ENCODE data around the gene KRT86. TPM values are rescaled to one million over a fixed set of nuclear protein-coding genes. Genes with fewer than 3 reads are reported as not detected.
"Not testable (repeated sequence)": the region's sequence is repeated elsewhere in the genome, so short reads cannot be mapped to it uniquely, and the experiment has no call there.

KRT86 gene
- total RNA-seq, 1 donor from 2014 or later = not detected

DNA sequence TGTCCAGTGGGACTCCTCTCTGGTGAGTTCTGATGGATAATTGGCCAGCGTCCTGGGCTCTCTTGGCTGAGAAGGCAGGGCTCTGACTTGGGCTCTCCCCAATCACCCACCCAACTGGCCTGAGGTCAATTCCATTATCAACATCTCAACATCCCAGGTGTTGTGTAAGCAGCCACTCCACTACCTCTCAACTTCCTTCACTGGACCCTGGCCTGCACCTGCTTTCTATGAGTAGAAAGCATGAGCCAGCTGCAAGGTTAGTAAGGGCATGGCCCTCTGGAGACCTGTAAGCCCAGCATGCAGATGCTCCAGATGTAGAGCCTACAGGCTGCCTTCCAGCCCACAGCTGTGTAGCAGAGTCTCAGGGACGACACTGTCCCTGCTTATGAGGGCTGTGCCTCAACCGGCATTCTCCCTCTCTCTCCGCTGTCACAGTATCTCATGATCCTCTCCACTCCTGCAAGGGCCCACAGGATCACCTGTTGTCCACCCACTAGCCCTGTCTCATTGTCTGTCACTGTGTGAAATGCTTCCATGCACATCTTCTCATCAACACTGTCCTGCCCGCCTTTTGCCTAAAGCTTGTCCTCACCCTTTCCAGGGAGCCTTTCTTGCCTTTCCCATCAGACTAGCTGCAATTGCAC, 22.2 kb downstream of the KRT86 start:
- no peak for DNase-seq (ENCODE audit: low spot score)
- no peak overlapping the region for H3K27ac Mint-ChIP-seq
- H3K9me3 ChIP-seq (ENCODE audit: low read depth) = no peaks in the 10 kb centered on the region
- H3K36me3 Mint-ChIP-seq = no peaks in the 10 kb centered on the region
- peaks cover 15% of the 10 kb centered on the region for H3K27me3 Mint-ChIP-seq (ENCODE audit: insufficient read depth, low read depth)
- no peak overlapping the region for H2AFZ ChIP-seq (replicated peaks)
- H3K27ac ChIP-seq = no peak overlapping the region
- TF ChIP-seq EZH2 (IDR thresholded peaks at IDR 0.05) (no peak), EZH2phosphoT487 (IDR thresholded peaks at IDR 0.05) (no peak)
- TF ChIP-seq, protein P1, sequence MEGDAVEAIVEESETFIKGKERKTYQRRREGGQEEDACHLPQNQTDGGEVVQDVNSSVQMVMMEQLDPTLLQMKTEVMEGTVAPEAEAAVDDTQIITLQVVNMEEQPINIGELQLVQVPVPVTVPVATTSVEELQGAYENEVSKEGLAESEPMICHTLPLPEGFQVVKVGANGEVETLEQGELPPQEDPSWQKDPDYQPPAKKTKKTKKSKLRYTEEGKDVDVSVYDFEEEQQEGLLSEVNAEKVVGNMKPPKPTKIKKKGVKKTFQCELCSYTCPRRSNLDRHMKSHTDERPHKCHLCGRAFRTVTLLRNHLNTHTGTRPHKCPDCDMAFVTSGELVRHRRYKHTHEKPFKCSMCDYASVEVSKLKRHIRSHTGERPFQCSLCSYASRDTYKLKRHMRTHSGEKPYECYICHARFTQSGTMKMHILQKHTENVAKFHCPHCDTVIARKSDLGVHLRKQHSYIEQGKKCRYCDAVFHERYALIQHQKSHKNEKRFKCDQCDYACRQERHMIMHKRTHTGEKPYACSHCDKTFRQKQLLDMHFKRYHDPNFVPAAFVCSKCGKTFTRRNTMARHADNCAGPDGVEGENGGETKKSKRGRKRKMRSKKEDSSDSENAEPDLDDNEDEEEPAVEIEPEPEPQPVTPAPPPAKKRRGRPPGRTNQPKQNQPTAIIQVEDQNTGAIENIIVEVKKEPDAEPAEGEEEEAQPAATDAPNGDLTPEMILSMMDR (IDR thresholded peaks at IDR 0.05) = no peak
- no peak overlapping the region for H3K4me3 ChIP-seq
- no peaks in the 10 kb centered on the region for H3K4me1 Mint-ChIP-seq
- no peaks in the 10 kb centered on the region for H4K20me1 ChIP-seq (ENCODE audit: low read depth)
- H3K79me2 ChIP-seq (ENCODE audit: low read depth) = no peaks in the 10 kb centered on the region
- no peaks in the 10 kb centered on the region for H3K4me1 ChIP-seq
- peaks cover 58% of the 10 kb centered on the region for H3K27me3 ChIP-seq
- no peak overlapping the region for H3K4me3 Mint-ChIP-seq
- no peaks in the 10 kb centered on the region for H3F3A ChIP-seq (ENCODE audit: low read depth)
- no peaks in the 10 kb centered on the region for H3K9me3 Mint-ChIP-seq
- H3K36me3 ChIP-seq = no peaks in the 10 kb centered on the region
- no peak overlapping the region for H3K4me2 ChIP-seq
- no peak overlapping the region for H3K9ac ChIP-seq

DNA sequence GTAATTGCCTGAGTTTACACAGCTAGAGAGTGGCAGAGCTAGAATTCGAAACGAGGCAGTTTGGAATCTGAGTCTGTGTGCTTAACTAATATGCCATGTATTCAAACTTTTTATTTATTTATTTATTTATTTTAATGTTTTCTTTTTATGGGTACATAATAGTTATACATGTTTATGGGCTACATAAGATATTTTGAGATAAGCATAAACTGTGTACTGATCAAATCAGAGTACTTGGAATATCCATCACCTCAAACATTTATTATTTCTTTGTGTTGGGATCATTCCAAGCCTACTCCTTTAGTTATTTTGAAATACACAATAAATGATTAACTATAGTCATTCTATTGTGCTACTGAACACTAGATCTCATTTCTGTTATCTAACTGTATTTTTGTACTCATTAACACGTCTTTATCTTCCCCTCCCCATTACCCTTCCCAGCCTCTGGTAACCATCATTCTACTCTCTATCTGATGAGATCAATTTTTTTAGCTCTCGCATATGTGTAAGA, 24.3 kb downstream of the KRT86 start:
- Mint-ChIP-seq H3K36me3 (no peaks in the 10 kb centered on the region), H3K9me3 (no peaks in the 10 kb centered on the region), H3K4me3 (no peak overlapping the region), H3K27me3 (ENCODE audit: insufficient read depth, low read depth) (peaks cover 13% of the 10 kb centered on the region), H3K4me1 (no peaks in the 10 kb centered on the region), H3K27ac (no peak overlapping the region)
- no peak overlapping the region for H3K4me2 ChIP-seq
- no peak overlapping the region for H3K9ac ChIP-seq
- no peaks in the 10 kb centered on the region for H3F3A ChIP-seq (ENCODE audit: low read depth)
- no peaks in the 10 kb centered on the region for H3K79me2 ChIP-seq (ENCODE audit: low read depth)
- TF ChIP-seq, protein P1 (IDR thresholded peaks at IDR 0.05) = no peak
- no peak for TF ChIP-seq EZH2 (IDR thresholded peaks at IDR 0.05)
- no peak for TF ChIP-seq EZH2phosphoT487 (IDR thresholded peaks at IDR 0.05)
- H3K36me3 ChIP-seq = no peaks in the 10 kb centered on the region
- H3K4me3 ChIP-seq = no peak overlapping the region
- no peak for DNase-seq (ENCODE audit: low spot score)
- H3K4me1 ChIP-seq = no peaks in the 10 kb centered on the region
- no peaks in the 10 kb centered on the region for H4K20me1 ChIP-seq (ENCODE audit: low read depth)
- H2AFZ ChIP-seq (replicated peaks) = no peak overlapping the region
- H3K27ac ChIP-seq = no peak overlapping the region
- H3K27me3 ChIP-seq = peaks cover 50% of the 10 kb centered on the region
- no peaks in the 10 kb centered on the region for H3K9me3 ChIP-seq (ENCODE audit: low read depth)

DNA sequence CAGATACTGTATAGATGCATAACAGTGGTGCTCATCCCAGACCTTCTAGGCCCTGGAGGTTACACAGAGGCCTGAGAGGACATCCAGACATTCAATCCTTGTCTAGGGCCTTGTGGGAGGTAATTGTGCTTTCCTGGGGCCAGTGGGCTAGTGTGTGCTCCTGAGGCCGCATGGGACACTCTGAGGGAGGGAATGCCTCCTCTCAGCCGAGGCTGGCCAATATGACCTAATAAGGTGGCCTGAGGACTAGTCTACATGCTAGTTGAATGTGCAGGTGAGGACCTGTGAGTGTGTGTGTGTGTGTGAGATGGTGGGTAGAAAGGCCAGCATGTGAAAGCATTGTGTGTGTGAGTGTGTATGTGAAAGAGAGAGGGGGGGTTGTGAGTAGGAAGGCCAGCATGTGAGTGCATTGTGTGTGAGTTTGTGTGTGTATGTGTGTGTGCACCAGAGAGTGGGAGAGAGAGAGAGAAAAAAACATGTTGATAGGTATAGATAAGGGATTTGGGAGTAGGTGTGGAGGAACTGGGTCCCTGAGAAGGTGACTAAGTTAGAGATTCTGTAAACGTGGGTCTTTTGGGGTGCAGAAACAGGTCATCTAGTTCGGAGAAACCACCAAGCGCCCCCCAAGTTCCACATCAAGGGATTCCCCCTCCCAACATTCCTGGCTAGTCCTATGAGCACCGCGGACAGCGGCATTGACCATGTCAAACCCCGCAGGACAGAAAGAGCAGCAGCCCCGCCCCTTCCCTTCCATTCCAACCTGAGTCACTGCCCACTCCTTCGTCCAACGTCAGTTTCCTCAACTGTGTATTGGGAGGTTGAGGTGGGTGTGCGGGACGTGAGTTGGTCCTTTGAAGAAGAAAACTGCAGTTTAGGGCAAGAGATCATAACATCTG, 26.6 kb downstream of the KRT86 start:
- no peak for TF ChIP-seq EZH2 (IDR thresholded peaks at IDR 0.05)
- TF ChIP-seq, protein P1 (IDR thresholded peaks at IDR 0.05) = no peak
- TF ChIP-seq EZH2phosphoT487 (IDR thresholded peaks at IDR 0.05) = no peak
- H3K36me3 Mint-ChIP-seq = no peaks in the 10 kb centered on the region
- H3K9me3 ChIP-seq (ENCODE audit: low read depth) = no peaks in the 10 kb centered on the region
- no peak for DNase-seq (ENCODE audit: low spot score)
- no peak overlapping the region for H3K27ac Mint-ChIP-seq
- H3K4me3 ChIP-seq = no peak overlapping the region
- H3K4me1 ChIP-seq = no peaks in the 10 kb centered on the region
- no peaks in the 10 kb centered on the region for H3K4me1 Mint-ChIP-seq
- H3K4me2 ChIP-seq = no peak overlapping the region
- H3K27me3 Mint-ChIP-seq (ENCODE audit: insufficient read depth, low read depth) = peaks cover 11% of the 10 kb centered on the region
- H3K79me2 ChIP-seq (ENCODE audit: low read depth) = no peaks in the 10 kb centered on the region
- no peaks in the 10 kb centered on the region for H3K9me3 Mint-ChIP-seq
- H3K4me3 Mint-ChIP-seq = no peak overlapping the region
- H3K9ac ChIP-seq = no peak overlapping the region
- H2AFZ ChIP-seq (replicated peaks) = no peak overlapping the region
- no peaks in the 10 kb centered on the region for H3K36me3 ChIP-seq
- no peaks in the 10 kb centered on the region for H3F3A ChIP-seq (ENCODE audit: low read depth)
- peaks cover 37% of the 10 kb centered on the region for H3K27me3 ChIP-seq
- no peak overlapping the region for H3K27ac ChIP-seq
- H4K20me1 ChIP-seq (ENCODE audit: low read depth) = no peaks in the 10 kb centered on the region

DNA sequence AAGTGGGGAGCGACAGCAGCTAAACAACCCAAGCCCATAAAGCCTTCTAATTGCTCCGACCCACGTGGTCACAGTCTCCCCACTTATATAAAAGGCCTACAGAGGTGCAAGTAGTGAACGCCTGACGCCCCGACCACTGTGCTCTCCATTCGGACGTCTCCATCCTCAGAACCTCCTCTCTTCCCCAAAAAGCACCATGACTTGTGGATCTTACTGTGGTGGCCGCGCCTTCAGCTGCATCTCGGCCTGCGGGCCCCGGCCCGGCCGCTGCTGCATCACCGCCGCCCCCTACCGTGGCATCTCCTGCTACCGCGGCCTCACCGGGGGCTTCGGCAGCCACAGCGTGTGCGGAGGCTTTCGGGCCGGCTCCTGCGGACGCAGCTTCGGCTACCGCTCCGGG, 27.3 kb downstream of the KRT86 start:
- not testable (repeated sequence) for H4K20me1 ChIP-seq (ENCODE audit: low read depth); H3K9me3 ChIP-seq (ENCODE audit: low read depth); H3K27ac ChIP-seq; H3K9me3 Mint-ChIP-seq; H3K27ac Mint-ChIP-seq; H3K4me3 Mint-ChIP-seq; H3K4me2 ChIP-seq; DNase-seq (ENCODE audit: low spot score); H3K36me3 Mint-ChIP-seq; H3K36me3 ChIP-seq; H3F3A ChIP-seq (ENCODE audit: low read depth); H3K4me3 ChIP-seq; H3K4me1 Mint-ChIP-seq; H3K4me1 ChIP-seq; H2AFZ ChIP-seq (replicated peaks); H3K79me2 ChIP-seq (ENCODE audit: low read depth); H3K9ac ChIP-seq
- peaks cover 15% of the 10 kb centered on the region for H3K27me3 Mint-ChIP-seq (ENCODE audit: insufficient read depth, low read depth)
- peaks cover 43% of the 10 kb centered on the region for H3K27me3 ChIP-seq

DNA sequence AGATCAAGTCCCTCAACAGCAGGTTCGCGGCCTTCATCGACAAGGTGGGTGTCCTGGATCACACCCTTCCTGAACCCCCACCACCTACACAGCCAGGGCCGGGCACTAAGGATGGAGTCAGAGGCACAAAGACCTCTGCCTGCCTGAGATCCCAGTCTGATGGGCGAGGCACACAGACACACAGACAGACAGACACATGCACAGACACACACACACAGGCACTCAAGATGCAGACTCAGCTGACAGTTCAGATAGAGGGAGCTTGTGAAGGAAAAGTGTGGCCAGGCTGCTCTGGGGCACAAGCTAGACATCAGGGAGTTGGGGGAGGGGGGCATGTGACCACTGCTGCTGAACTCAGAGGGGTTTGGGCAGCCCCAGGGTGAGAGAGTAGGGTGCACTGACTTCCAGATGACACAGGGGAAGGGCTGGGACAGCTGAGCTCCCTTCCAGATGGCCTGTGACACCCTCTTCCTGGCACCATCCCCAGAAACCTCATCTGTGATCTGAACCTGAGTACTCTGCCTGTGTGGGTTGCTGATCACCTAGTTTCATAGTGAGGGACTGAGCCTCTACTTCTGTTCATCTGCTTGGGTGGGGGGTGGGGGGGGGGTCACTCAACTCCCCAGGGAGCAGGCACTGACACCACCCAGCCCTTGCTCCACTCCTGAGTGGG, 27.9 kb downstream of the KRT86 start:
- H3K4me3 ChIP-seq; DNase-seq (ENCODE audit: low spot score); H3K27ac ChIP-seq; H3K4me3 Mint-ChIP-seq; H3K4me1 ChIP-seq; H3K4me2 ChIP-seq; H4K20me1 ChIP-seq (ENCODE audit: low read depth); H3K27ac Mint-ChIP-seq; H3K36me3 ChIP-seq; H3K9ac ChIP-seq; H3K9me3 Mint-ChIP-seq; H3K79me2 ChIP-seq (ENCODE audit: low read depth); H3K9me3 ChIP-seq (ENCODE audit: low read depth); H3K4me1 Mint-ChIP-seq; H3K36me3 Mint-ChIP-seq; H2AFZ ChIP-seq (replicated peaks); H3F3A ChIP-seq (ENCODE audit: low read depth): not testable (repeated sequence)
- H3K27me3 Mint-ChIP-seq (ENCODE audit: insufficient read depth, low read depth) = peaks cover 18% of the 10 kb centered on the region
- peaks cover 44% of the 10 kb centered on the region for H3K27me3 ChIP-seq
